WTC11 (cell line): ENCODE measurements around the gene KCNK4. TPM values are rescaled to one million over a fixed set of nuclear protein-coding genes. Genes with fewer than 3 reads are reported as not detected.

Experiments used
- ATAC-seq: fragments of 200-7000 bp; cut with Tn5 transposase; 2 replicates; pipeline ENCODE4 v1.10.0; 2021; ENCODE audit warnings: mild to moderate bottlenecking, moderate library complexity
- CTCF ChIA-PET: fragments of 300-600 bp; sonication (Branson Sonifier 250); formaldehyde crosslinking; loops from one replicate; lab custom pipeline; 2021; ENCODE audit warnings: antibody characterized with exemption; lab: Charles Lee
- POLR2A ChIA-PET: fragments of 350-600 bp; sonication (Branson Sonifier 250); formaldehyde crosslinking; loops from one replicate; lab custom pipeline; 2021; ENCODE audit warnings: antibody characterized with exemption; lab: Charles Lee
- DNase-seq: peaks from one replicate; pipeline ENCODE4 v3.0.0; 2021; ENCODE audit warnings: low spot score
- H3K27ac Mint-ChIP-seq: 2 replicates; pipeline ENCODE4 v1.8.0; 2021; ENCODE audit warnings: mixed read lengths
- H3K27me3 Mint-ChIP-seq: 2 replicates; pipeline ENCODE4 v1.8.0; 2021; ENCODE audit warnings: low read depth, mild to moderate bottlenecking, moderate library complexity, mixed read lengths
- H3K36me3 Mint-ChIP-seq: 2 replicates; pipeline ENCODE4 v1.8.0; 2021; ENCODE audit warnings: mixed read lengths
- H3K4me1 Mint-ChIP-seq: 2 replicates; pipeline ENCODE4 v1.8.0; 2022; ENCODE audit warnings: mixed read lengths
- H3K4me3 Mint-ChIP-seq: 2 replicates; pipeline ENCODE4 v1.8.0; 2021; ENCODE audit warnings: mild to moderate bottlenecking, moderate library complexity, mixed read lengths
- H3K9me3 Mint-ChIP-seq: 2 replicates; pipeline ENCODE4 v1.8.0; 2021; ENCODE audit warnings: mixed read lengths
- ATF2 ChIP-seq: sonication (generic); formaldehyde crosslinking; IDR thresholded peaks from 2 replicates; pipeline ENCODE4 v1.8.1; 2022; ENCODE audit warnings: low read depth, missing genetic modification reagents, borderline replicate concordance
- CBFB ChIP-seq: sonication (generic); formaldehyde crosslinking; IDR thresholded peaks from 2 replicates; pipeline ENCODE4 v1.8.1; 2022; ENCODE audit warnings: mild to moderate bottlenecking, low read depth, missing genetic modification reagents
- ELF4 ChIP-seq: sonication (generic); formaldehyde crosslinking; IDR thresholded peaks from 2 replicates; pipeline ENCODE4 v1.8.1; 2022; ENCODE audit warnings: low read depth, mild to moderate bottlenecking, moderate library complexity, missing genetic modification reagents
- FOXK1 ChIP-seq: sonication (generic); formaldehyde crosslinking; IDR thresholded peaks from 2 replicates; pipeline ENCODE4 v1.8.0; 2022; ENCODE audit warnings: mild to moderate bottlenecking, moderate library complexity, missing genetic modification reagents
- FOXP1 ChIP-seq: sonication (generic); formaldehyde crosslinking; IDR thresholded peaks from 2 replicates; pipeline ENCODE4 v1.8.0; 2022; ENCODE audit warnings: missing genetic modification reagents, mild to moderate bottlenecking, moderate library complexity, borderline replicate concordance
- GTF2I ChIP-seq: fragments of 250-450 bp; sonication (Bioruptor Pico); conservative IDR thresholded peaks from 2 replicates; pipeline ENCODE4 v1.4.0; 2021; ENCODE audit warnings: mild to moderate bottlenecking
- IRF2 ChIP-seq: sonication (generic); formaldehyde crosslinking; IDR thresholded peaks from 2 replicates; pipeline ENCODE4 v1.8.0; 2022; ENCODE audit warnings: low read depth, missing genetic modification reagents, borderline replicate concordance
- MXD4 ChIP-seq: fragments of 250-450 bp; sonication (Bioruptor Pico); IDR thresholded peaks from 2 replicates; pipeline ENCODE4 v1.8.0; 2021; ENCODE audit warnings: mild to moderate bottlenecking, moderate library complexity, borderline replicate concordance
- NR2C2 ChIP-seq: sonication (generic); formaldehyde crosslinking; IDR thresholded peaks from 2 replicates; pipeline ENCODE4 v1.8.0; 2022; ENCODE audit warnings: mild to moderate bottlenecking, missing genetic modification reagents
- RELA ChIP-seq: sonication (generic); formaldehyde crosslinking; IDR thresholded peaks from 2 replicates; pipeline ENCODE4 v1.8.1; 2022; ENCODE audit warnings: missing genetic modification reagents, mild to moderate bottlenecking, borderline replicate concordance
- SMAD3 ChIP-seq: sonication (generic); formaldehyde crosslinking; IDR thresholded peaks from 2 replicates; pipeline ENCODE4 v1.8.0; 2022; ENCODE audit warnings: missing genetic modification reagents, mild to moderate bottlenecking, borderline replicate concordance
- ZNF396 ChIP-seq: fragments of 250-450 bp; sonication (Bioruptor Pico); IDR thresholded peaks from 2 replicates; pipeline ENCODE4 v1.8.0; 2021; ENCODE audit warnings: mild to moderate bottlenecking, moderate library complexity, borderline replicate concordance
- ZNF423 ChIP-seq: fragments of 250-450 bp; sonication (Bioruptor Pico); IDR thresholded peaks from 2 replicates; pipeline ENCODE4 v2.1.2; 2022; ENCODE audit warnings: mild to moderate bottlenecking, moderate library complexity
- total RNA-seq: library from RNA; stranded (reverse); gene quantifications from 3 replicates; pipeline ENCODE4 v1.2.3, GENCODE V29; 2021
- TF ChIP-seq, protein P1 (sequence below): fragments of 250-450 bp; sonication (Bioruptor Pico); conservative IDR thresholded peaks from 2 replicates; pipeline ENCODE4 v1.9.0; 2021; ENCODE audit warnings: mild to moderate bottlenecking
- TF ChIP-seq, protein P2 (sequence below): fragments of 250-450 bp; sonication (Bioruptor Pico); IDR thresholded peaks from 2 replicates; pipeline ENCODE4 v2.1.2; 2022; ENCODE audit warnings: mild to moderate bottlenecking, moderate library complexity

The KCNK4 gene
- total RNA-seq, 1 experiment from 2014 or later: 0.74 TPM

- ChIA-PET POLR2A (no interaction called here), CTCF (interaction anchor here (1.2 to 1.6 kb wide), 2 partner anchors 10 to 27 kb away, joined by 5 read pairs; partner anchors contain the start of genes PRDX5 and TRMT112)
- no peak overlapping the region for H3K27ac Mint-ChIP-seq
- 0 out of 2 replicates have a peak, but pooled peaks cover 3% of the 10 kb centered on the region for H3K9me3 Mint-ChIP-seq
- H3K27me3 Mint-ChIP-seq: peaks cover 9% of the 10 kb centered on the region; the same call in 1 of the 2 replicates
- DNase-seq (no peak), ATAC-seq (no peak)
- no peak overlapping the region for H3K4me3 Mint-ChIP-seq
- H3K36me3 Mint-ChIP-seq: no peaks in the 10 kb centered on the region
- peaks cover 17% of the 10 kb centered on the region for H3K4me1 Mint-ChIP-seq
- TF ChIP-seq IRF2 (CRISPR knock-in tag) (no peak), GTF2I (CRISPR knock-in tag) (no peak), ELF4 (CRISPR knock-in tag) (no peak)
- TF ChIP-seq, all 79 proteins: peak for 0
Observed at GRCh38 chr11:64327993-64328392, 36.9 kb downstream of the KCNK4 start.

- peaks cover 14% of the 10 kb centered on the region; the same call in 1 of the 2 replicates for H3K27me3 Mint-ChIP-seq
- no peaks in the 10 kb centered on the region for H3K36me3 Mint-ChIP-seq
- H3K27ac Mint-ChIP-seq: no peak overlapping the region
- POLR2A ChIA-PET: interaction anchor here (1.0 kb wide), 1 partner anchor 14 kb away, joined by 6 read pairs; the partner anchor contains the start of genes PRDX5 and TRMT112
- TF ChIP-seq FOXK1 (CRISPR knock-in tag) (no peak), SMAD3 (CRISPR knock-in tag) (no peak), ZNF423 (CRISPR knock-in tag) (peak; percentile 33; the same call in 1 of the 2 replicates), ZNF396 (no peak)
- DNase-seq: peak; percentile 11
- CTCF ChIA-PET: interaction anchor here (0.5 to 4.8 kb wide), 22 partner anchors 11 to 557 kb away, joined by 3 to 118 read pairs (median 6); partner anchors contain the start of genes BAD, CCDC88B, ESRRA and PRDX5
- 0 out of 2 replicates have a peak, but pooled peaks cover 3% of the 10 kb centered on the region for H3K9me3 Mint-ChIP-seq
- ATAC-seq: no peak
- H3K4me3 Mint-ChIP-seq: no peak overlapping the region
- H3K4me1 Mint-ChIP-seq: peaks cover 10% of the 10 kb centered on the region
Observed at GRCh38 chr11:64330888-64331287, 39.8 kb downstream of the KCNK4 start.

- ChIA-PET CTCF (interaction anchor here (0.7 to 4.8 kb wide), 30 partner anchors 8 to 556 kb away, joined by 3 to 118 read pairs (median 6); partner anchors contain the start of genes BAD, CCDC88B, ESRRA and PLCB3), POLR2A (interaction anchor here (1.0 kb wide), 1 partner anchor 15 kb away, joined by 6 read pairs; the partner anchor contains the start of genes PRDX5 and TRMT112)
- Mint-ChIP-seq H3K36me3 (no peaks in the 10 kb centered on the region), H3K27ac (peak overlapping the region; percentile 11), H3K4me3 (no peak overlapping the region), H3K4me1 (peaks cover 10% of the 10 kb centered on the region), H3K9me3 (0 out of 2 replicates have a peak, but pooled peaks cover 3% of the 10 kb centered on the region), H3K27me3 (peaks cover 11% of the 10 kb centered on the region; the same call in 1 of the 2 replicates)
- peak; percentile 65 for DNase-seq
- ATAC-seq: peak; percentile 79
- no peak for TF ChIP-seq SMAD3 (CRISPR knock-in tag)
- no peak for TF ChIP-seq NR2C2 (CRISPR knock-in tag)
- TF ChIP-seq CBFB: no peak
- TF ChIP-seq ATF2 (CRISPR knock-in tag): no peak
- no peak for TF ChIP-seq MXD4 (CRISPR knock-in tag)
- TF ChIP-seq, protein P1, sequence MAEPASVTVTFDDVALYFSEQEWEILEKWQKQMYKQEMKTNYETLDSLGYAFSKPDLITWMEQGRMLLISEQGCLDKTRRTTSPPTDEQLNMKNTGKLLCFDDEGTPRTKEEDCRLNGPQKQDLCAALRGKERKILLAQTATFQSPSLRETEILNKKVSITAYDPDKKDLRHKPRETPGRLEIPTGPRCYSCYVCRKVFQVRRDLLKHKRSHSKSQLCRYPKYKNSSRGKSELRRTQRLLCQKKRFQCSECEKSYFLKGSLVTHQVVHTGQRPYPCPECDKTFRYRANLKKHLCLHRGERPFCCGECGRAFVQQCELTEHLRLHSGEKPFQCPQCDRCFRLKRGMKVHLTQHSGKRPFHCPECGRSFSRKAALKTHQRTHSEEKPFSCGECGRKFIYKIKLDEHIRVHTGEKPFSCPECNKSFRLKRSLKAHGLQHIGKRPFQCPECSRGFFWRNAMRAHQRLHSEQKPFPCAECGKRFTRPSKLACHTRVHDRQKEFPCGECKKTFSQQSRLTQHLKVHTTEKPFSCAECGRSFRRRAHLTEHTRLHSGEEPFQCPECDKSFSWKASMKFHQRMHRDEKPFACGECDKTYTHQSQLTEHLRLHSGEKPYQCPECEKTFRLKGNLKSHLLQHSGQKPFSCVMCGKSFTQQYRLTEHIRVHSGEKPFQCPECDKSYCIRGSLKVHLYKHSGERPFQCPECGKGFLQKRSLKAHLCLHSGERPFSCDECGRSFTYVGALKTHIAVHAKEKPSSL (CRISPR knock-in tag): no peak
- peak; percentile 73; the same call in 1 of the 2 replicates for TF ChIP-seq RELA
- 0 out of 2 replicates have a peak, but pooled peaks have one; percentile 41 for TF ChIP-seq FOXP1 (CRISPR knock-in tag)
- peak; percentile 61 for TF ChIP-seq ZNF423 (CRISPR knock-in tag)
- TF ChIP-seq, protein P2, sequence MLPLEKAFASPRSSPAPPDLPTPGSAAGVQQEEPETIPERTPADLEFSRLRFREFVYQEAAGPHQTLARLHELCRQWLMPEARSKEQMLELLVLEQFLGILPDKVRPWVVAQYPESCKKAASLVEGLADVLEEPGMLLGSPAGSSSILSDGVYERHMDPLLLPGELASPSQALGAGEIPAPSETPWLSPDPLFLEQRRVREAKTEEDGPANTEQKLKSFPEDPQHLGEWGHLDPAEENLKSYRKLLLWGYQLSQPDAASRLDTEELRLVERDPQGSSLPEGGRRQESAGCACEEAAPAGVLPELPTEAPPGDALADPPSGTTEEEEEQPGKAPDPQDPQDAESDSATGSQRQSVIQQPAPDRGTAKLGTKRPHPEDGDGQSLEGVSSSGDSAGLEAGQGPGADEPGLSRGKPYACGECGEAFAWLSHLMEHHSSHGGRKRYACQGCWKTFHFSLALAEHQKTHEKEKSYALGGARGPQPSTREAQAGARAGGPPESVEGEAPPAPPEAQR: no peak
Observed at GRCh38 chr11:64331569-64332371, 40.7 kb downstream of the KCNK4 start.
